Peyer's patch (tissue), 4 donors: ENCODE data around the gene MYOC. TPM values are rescaled to one million over a fixed set of nuclear protein-coding genes. Genes with fewer than 3 reads are reported as not detected.
"Not testable (repeated sequence)": the region's sequence is repeated elsewhere in the genome, so short reads cannot be mapped to it uniquely, and the experiment has no call there.

Experiments
- DNase-seq, 3 donors: peaks; one replicate each; pipeline ENCODE4 v3.0.0-alpha.2; 2017 to 2019
- H3K27ac ChIP-seq, 4 donors: fragments of 200-600 bp; sonication (generic); one replicate each; pipeline ENCODE4 v1.5.1; 2016 to 2019
- H3K27me3 ChIP-seq, 2 donors: fragments of 200-600 bp; sonication (generic); one replicate each; pipeline ENCODE4 v1.5.1; 2019
- H3K36me3 ChIP-seq, 3 donors: fragments of 200-600 bp; sonication (generic); one replicate each; pipeline ENCODE4 v1.5.1; 2016 to 2019
- H3K4me1 ChIP-seq, 4 donors: fragments of 200-600 bp; sonication (generic); one replicate each; pipeline ENCODE4 v1.5.1; 2016 to 2019
- H3K4me3 ChIP-seq, 4 donors: fragments of 200-600 bp; sonication (generic); 1 replicate in 3 of 4; 2 replicates in 1 of 4; pipeline ENCODE4 v1.5.1; 2016 to 2019; ENCODE audit warnings: mild to moderate bottlenecking in 1 of 4
- H3K9me3 ChIP-seq, 4 donors: fragments of 200-600 bp; sonication (generic); one replicate each; pipeline ENCODE4 v1.5.1; 2016 to 2019; ENCODE audit warnings: mild to moderate bottlenecking in 1 of 4
- POLR2A ChIP-seq, 2 donors: fragments of 450-650 bp; IDR thresholded peaks; one replicate each; pipeline ENCODE4 v1.5.1; 2017; ENCODE audit warnings: antibody characterized with exemption in 2 of 2, mild to moderate bottlenecking in 2 of 2, moderate library complexity in 2 of 2
- total RNA-seq, 4 donors: library from RNA; depleted of rRNA; stranded (reverse); fragments of >200 nt; gene quantifications; one replicate each; pipeline ENCODE4 v1.1.0, GENCODE V29; 2016
- TF ChIP-seq, protein P1 (sequence below), 6 experiments: fragments of 450-650 bp in 4 of 6; fragments of 200-600 bp in 2 of 6; sonication (generic) in 1 of 6; IDR thresholded peaks; one replicate each; pipeline ENCODE4 v1.5.1; 2017 to 2019; ENCODE audit warnings: antibody characterized with exemption in 6 of 6, mild to moderate bottlenecking in 3 of 6, moderate library complexity in 1 of 6

MYOC gene
- total RNA-seq, result 1 to 10 TPM in 3 of 4 donors, not detected in 1; 1.2 to 3.3 (median 1.5) TPM

DNA sequence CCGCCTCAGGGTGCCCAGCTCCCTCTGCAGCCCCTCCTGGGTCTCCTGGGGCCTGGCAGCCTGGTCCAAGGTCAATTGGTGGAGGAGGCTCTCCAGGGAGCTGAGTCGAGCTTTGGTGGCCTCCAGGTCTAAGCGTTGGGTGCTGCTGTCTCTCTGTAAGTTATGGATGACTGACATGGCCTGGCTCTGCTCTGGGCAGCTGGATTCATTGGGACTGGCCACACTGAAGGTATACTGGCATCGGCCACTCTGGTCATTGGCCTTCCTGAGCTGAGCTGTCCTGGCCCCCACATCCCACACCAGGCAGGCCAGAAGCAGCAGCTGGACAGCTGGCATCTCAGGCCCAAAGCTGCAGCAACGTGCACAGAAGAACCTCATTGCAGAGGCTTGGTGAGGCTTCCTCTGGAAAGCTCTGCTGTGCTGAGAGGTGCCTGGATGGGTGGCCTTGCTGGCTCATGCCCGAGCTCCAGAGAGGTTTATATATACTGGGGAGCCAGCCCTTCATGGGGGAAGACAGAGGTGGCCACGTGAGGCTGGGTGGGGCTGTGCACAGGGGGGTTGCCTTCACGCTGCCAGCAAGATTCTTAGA, at the start of gene MYOC:
Gene MYOC, minus strand, starts transcription at position 455 of the 589 bp plus-strand sequence. Its CDS starts 77 bp downstream, at position 378.
- H3K27ac ChIP-seq, result no peak within 1 kb of the TSS
- no peak for TF ChIP-seq POLR2A (IDR thresholded peaks at IDR 0.05)
- TF ChIP-seq, protein P1, sequence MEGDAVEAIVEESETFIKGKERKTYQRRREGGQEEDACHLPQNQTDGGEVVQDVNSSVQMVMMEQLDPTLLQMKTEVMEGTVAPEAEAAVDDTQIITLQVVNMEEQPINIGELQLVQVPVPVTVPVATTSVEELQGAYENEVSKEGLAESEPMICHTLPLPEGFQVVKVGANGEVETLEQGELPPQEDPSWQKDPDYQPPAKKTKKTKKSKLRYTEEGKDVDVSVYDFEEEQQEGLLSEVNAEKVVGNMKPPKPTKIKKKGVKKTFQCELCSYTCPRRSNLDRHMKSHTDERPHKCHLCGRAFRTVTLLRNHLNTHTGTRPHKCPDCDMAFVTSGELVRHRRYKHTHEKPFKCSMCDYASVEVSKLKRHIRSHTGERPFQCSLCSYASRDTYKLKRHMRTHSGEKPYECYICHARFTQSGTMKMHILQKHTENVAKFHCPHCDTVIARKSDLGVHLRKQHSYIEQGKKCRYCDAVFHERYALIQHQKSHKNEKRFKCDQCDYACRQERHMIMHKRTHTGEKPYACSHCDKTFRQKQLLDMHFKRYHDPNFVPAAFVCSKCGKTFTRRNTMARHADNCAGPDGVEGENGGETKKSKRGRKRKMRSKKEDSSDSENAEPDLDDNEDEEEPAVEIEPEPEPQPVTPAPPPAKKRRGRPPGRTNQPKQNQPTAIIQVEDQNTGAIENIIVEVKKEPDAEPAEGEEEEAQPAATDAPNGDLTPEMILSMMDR (IDR thresholded peaks at IDR 0.05), result no peak

DNA sequence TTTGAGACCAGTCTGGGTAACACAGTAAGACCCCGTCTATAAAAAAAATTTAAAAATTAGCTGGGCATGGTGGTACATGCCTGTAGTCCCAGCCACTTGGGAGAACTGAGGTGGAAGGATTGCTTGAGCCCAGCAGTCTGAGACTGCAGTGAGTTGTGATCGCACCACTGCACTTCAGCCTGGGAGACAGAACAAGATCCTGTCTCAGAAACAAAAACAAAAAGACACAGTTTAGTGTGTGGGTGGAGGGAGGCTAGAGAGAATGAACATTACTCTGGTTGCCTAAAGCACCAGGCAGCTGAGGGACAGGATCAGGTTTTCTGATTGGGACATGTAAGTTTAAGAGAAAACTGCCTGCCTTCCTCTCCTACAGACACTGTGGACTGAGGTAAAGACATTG, 47.0 kb upstream of the MYOC start:
- H3K4me3 ChIP-seq, result no peak overlapping the region
- TF ChIP-seq, protein P1 (IDR thresholded peaks at IDR 0.05), result no peak
- no peak for TF ChIP-seq POLR2A (IDR thresholded peaks at IDR 0.05)
- H3K9me3 ChIP-seq, result no peaks in the 10 kb centered on the region
- no peaks in the 10 kb centered on the region for H3K4me1 ChIP-seq
- H3K27me3 ChIP-seq, result no peaks in the 10 kb centered on the region
- H3K27ac ChIP-seq, result no peak overlapping the region
- no peak for DNase-seq
- H3K36me3 ChIP-seq, result peaks cover 0 to 9% (median 0%) of the 10 kb centered on the region in 3 donors

More for the DNA sequence above, at the start of gene MYOC:
- Histone ChIP-seq H3K4me1 (peaks cover 0 to 23% (median 0%) of the 10 kb centered on the region in 4 donors), H3K4me3 (no peak within 1 kb of the TSS), H3K9me3 (no peaks in the 10 kb centered on the region), H3K27me3 (no peaks in the 10 kb centered on the region), H3K36me3 (no peaks in the 10 kb centered on the region)
- DNase-seq, result no peak

DNA sequence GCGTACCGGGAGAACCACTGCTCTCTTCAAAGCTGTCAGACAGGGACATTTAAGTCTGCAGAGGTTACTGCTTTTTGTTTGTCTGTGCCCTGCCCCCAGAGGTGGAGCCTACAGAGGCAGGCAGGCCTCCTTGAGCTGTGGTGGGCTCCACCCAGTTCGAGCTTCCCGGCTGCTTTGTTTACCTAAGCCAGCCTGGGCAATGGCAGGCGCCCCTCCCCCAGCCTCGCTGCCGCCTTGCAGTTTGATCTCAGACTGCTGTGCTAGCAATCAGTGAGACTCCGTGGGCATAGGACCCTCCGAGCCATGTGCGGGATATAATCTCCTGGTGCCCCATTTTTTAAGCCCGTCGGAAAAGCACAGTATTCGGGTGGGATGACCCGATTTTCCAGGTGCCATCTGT, 43.3 kb upstream of the MYOC start:
- not testable (repeated sequence) for DNase-seq, H3K4me3 ChIP-seq, H3K27me3 ChIP-seq, H3K9me3 ChIP-seq, H3K27ac ChIP-seq, H3K36me3 ChIP-seq, H3K4me1 ChIP-seq

DNA sequence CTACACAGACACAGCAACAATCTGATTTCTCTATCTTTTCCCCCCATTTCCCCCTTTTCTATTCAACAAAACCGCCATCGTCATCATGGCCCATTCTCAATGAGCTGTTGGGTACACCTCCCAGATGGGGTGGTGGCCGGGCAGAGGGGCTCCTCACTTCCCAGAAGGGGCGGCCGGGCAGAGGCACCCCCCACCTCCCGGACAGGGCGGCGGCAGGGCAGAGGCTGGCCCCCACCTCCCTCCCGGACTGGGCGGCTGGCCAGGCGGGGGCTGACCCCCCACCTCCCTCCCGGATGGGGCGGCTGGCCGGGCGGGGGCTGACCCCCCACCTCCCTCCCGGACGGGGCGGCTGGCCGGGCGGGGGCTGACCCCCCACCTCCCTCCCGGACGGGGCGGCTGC, 41.1 kb upstream of the MYOC start:
- not testable (repeated sequence) for H3K9me3 ChIP-seq, H3K27ac ChIP-seq, H3K27me3 ChIP-seq, H3K36me3 ChIP-seq, H3K4me1 ChIP-seq, H3K4me3 ChIP-seq, DNase-seq

DNA sequence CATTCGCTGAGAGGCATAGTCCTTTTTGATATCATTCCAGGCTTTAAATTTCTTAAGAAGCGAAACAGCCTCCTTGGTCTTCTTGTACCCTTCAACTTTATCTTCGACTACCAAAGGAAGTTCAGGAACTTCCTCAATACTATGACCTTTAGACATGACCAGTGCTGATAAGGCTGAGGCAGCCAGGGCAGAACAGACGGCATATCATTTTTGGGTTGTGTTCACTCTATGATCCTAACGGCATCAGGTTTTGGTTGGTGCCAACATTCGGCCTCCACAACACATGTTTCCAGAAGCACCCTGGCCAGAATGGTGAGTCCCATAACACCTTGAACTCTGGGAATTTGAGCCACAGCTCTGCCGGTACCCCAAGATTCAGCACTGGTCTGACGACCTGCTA, 31.4 kb upstream of the MYOC start:
- Histone ChIP-seq H3K9me3 (no peaks in the 10 kb centered on the region), H3K27me3 (no peaks in the 10 kb centered on the region), H3K36me3 (no peaks in the 10 kb centered on the region), H3K4me1 (no peaks in the 10 kb centered on the region), H3K27ac (no peak overlapping the region), H3K4me3 (no peak overlapping the region)
- no peak for TF ChIP-seq POLR2A (IDR thresholded peaks at IDR 0.05)
- TF ChIP-seq, protein P1 (IDR thresholded peaks at IDR 0.05), result no peak
- no peak for DNase-seq

DNA sequence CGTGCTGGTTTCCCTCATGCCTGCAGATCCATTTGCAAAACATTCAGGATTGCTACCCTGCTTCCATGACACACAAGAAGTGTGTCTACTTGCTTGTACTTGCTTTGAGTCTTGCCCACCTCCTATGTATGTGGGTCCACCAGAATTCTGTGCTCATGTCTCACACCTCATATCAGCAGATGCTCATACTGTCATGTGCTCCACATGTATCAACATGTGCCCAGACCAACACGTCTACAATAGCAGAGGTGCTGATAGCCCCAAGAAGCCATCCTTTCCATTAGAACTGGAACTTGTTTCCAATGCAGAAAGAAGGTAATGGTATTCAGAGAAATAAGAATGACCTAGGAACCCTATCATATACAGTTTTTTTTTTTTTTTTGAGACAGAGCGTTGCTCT, 27.9 kb upstream of the MYOC start:
- Histone ChIP-seq H3K27ac (no peak overlapping the region), H3K36me3 (no peaks in the 10 kb centered on the region), H3K27me3 (no peaks in the 10 kb centered on the region), H3K4me1 (no peaks in the 10 kb centered on the region), H3K9me3 (no peaks in the 10 kb centered on the region), H3K4me3 (no peak overlapping the region)
- TF ChIP-seq, protein P1 (IDR thresholded peaks at IDR 0.05), result no peak
- no peak for TF ChIP-seq POLR2A (IDR thresholded peaks at IDR 0.05)
- DNase-seq, result no peak

DNA sequence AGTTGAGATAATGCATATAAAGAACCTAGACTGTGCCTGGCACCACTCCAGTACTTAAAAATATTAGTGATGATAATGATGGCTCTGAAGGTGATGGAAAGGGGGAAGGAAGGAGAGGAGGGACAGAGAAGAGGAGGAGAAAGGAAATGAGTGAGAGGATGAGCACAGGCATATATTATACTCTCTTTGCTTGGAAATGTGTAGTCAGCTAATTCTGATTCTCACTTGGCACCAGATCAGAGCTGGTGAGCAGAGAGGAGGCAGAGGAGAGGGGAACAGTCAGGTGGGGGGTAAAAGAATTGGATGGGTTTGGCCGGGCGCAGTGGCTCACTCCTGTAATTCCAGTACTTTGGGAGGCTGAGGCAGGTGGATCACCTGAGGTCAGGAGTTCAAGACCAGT, 24.3 kb upstream of the MYOC start:
- H3K27ac ChIP-seq, result no peak overlapping the region
- no peaks in the 10 kb centered on the region for H3K4me1 ChIP-seq
- TF ChIP-seq, protein P1 (IDR thresholded peaks at IDR 0.05), result no peak
- no peak for TF ChIP-seq POLR2A (IDR thresholded peaks at IDR 0.05)
- DNase-seq, result no peak
- no peaks in the 10 kb centered on the region for H3K27me3 ChIP-seq
- H3K36me3 ChIP-seq, result no peaks in the 10 kb centered on the region
- no peak overlapping the region for H3K4me3 ChIP-seq
- H3K9me3 ChIP-seq, result no peaks in the 10 kb centered on the region
